Measurements from ENCODE around the gene LCOR.
"Not testable (repeated sequence)": the region's sequence is repeated elsewhere in the genome, so short reads cannot be mapped to it uniquely, and the experiment has no call there.

Gene LCOR
- 59.2 to 208 (median 131) reads per million in 9 experiments for total RNA-seq

- Mint-ChIP-seq H3K27me3 (no peaks in the 10 kb centered on the region), H3K4me3 (peak within 1 kb of the TSS; percentile 91 to 96), H3K4me1 (ENCODE audit: low read depth in 2 of 2) (peaks cover 36 to 47% of the 10 kb centered on the region in 2 donors), H3K36me3 (ENCODE audit: insufficient read depth) (peaks cover 24% of the 10 kb centered on the region), H3K9me3 (no peaks in the 10 kb centered on the region), H3K27ac (peak within 1 kb of the TSS; percentile 96 to 99)
- ATAC-seq (replicated peaks) (peak; percentile 73), DNase-seq (peak; percentile 76 to 80 (median 77))
Measured at GRCh38 chr10:96831867-96832720, at the start of gene LCOR. TSS of gene LCOR (plus strand) at chr10:96832298. CDS start at chr10:96949058, 116,760 bp downstream.

GRCh38 chr10:96784253-96784652 lies 47.8 kb upstream of the LCOR start:
- no peak for ATAC-seq (replicated peaks)
- H3K27ac Mint-ChIP-seq, result no peak overlapping the region
- no peaks in the 10 kb centered on the region for H3K4me1 Mint-ChIP-seq (ENCODE audit: low read depth in 2 of 2)
- no peaks in the 10 kb centered on the region for H3K9me3 Mint-ChIP-seq
- no peaks in the 10 kb centered on the region for H3K36me3 Mint-ChIP-seq (ENCODE audit: insufficient read depth)
- H3K4me3 Mint-ChIP-seq, result no peak overlapping the region
- no peaks in the 10 kb centered on the region for H3K27me3 Mint-ChIP-seq
- no peak for DNase-seq

- Mint-ChIP-seq H3K9me3 (no peaks in the 10 kb centered on the region), H3K4me1 (ENCODE audit: low read depth in 2 of 2) (peaks cover 0 to 3% of the 10 kb centered on the region in 2 donors), H3K4me3 (no peak overlapping the region), H3K36me3 (ENCODE audit: insufficient read depth) (no peaks in the 10 kb centered on the region), H3K27ac (no peak overlapping the region), H3K27me3 (peaks cover 17 to 32% of the 10 kb centered on the region in 2 donors)
- ATAC-seq (replicated peaks), result peak; percentile 40
- no peak for DNase-seq
Measured at GRCh38 chr10:96789571-96790108, 42.5 kb upstream of the LCOR start.

GRCh38 chr10:96791902-96792301 lies 40.2 kb upstream of the LCOR start:
- no peak for ATAC-seq (replicated peaks)
- Mint-ChIP-seq H3K9me3 (no peaks in the 10 kb centered on the region), H3K27ac (no peak overlapping the region), H3K36me3 (ENCODE audit: insufficient read depth) (no peaks in the 10 kb centered on the region), H3K27me3 (peaks cover 22 to 43% of the 10 kb centered on the region in 2 donors), H3K4me1 (ENCODE audit: low read depth in 2 of 2) (peaks cover 0 to 3% of the 10 kb centered on the region in 2 donors), H3K4me3 (no peak overlapping the region)
- DNase-seq, result no peak

- DNase-seq (no peak), ATAC-seq (replicated peaks) (no peak)
- no peaks in the 10 kb centered on the region for H3K9me3 Mint-ChIP-seq
Measured at GRCh38 chr10:96794836-96795733, 37.0 kb upstream of the LCOR start.

GRCh38 chr10:96797485-96797884 lies 34.6 kb upstream of the LCOR start:
- H3K36me3 Mint-ChIP-seq (ENCODE audit: insufficient read depth), result no peaks in the 10 kb centered on the region
- H3K4me1 Mint-ChIP-seq (ENCODE audit: low read depth in 2 of 2), result no peaks in the 10 kb centered on the region
- H3K9me3 Mint-ChIP-seq, result no peaks in the 10 kb centered on the region
- H3K27ac Mint-ChIP-seq, result no peak overlapping the region
- H3K4me3 Mint-ChIP-seq, result no peak overlapping the region
- ATAC-seq (replicated peaks), result no peak
- H3K27me3 Mint-ChIP-seq, result peaks cover 7 to 29% of the 10 kb centered on the region in 2 donors
- DNase-seq, result no peak

More at GRCh38 chr10:96794836-96795733, 37.0 kb upstream of the LCOR start:
- no peak overlapping the region for H3K4me3 Mint-ChIP-seq
- H3K4me1 Mint-ChIP-seq (ENCODE audit: low read depth in 2 of 2), result peaks cover 0 to 3% of the 10 kb centered on the region in 2 donors
- H3K27me3 Mint-ChIP-seq, result peaks cover 22 to 49% of the 10 kb centered on the region in 2 donors
- H3K27ac Mint-ChIP-seq, result no peak overlapping the region
- no peaks in the 10 kb centered on the region for H3K36me3 Mint-ChIP-seq (ENCODE audit: insufficient read depth)

GRCh38 chr10:96803288-96803664 lies 28.8 kb upstream of the LCOR start:
- DNase-seq (no peak), ATAC-seq (replicated peaks) (no peak)
- peaks cover 19 to 20% of the 10 kb centered on the region in 2 donors for H3K27me3 Mint-ChIP-seq
- no peak overlapping the region for H3K4me3 Mint-ChIP-seq
- no peak overlapping the region for H3K27ac Mint-ChIP-seq
- H3K4me1 Mint-ChIP-seq (ENCODE audit: low read depth in 2 of 2), result no peaks in the 10 kb centered on the region
- H3K36me3 Mint-ChIP-seq (ENCODE audit: insufficient read depth), result no peaks in the 10 kb centered on the region
- no peaks in the 10 kb centered on the region for H3K9me3 Mint-ChIP-seq

GRCh38 chr10:96814264-96814663 lies 17.8 kb upstream of the LCOR start:
- Mint-ChIP-seq H3K27me3 (peaks cover 13 to 18% of the 10 kb centered on the region in 2 donors), H3K9me3 (no peaks in the 10 kb centered on the region), H3K4me3 (no peak overlapping the region), H3K36me3 (ENCODE audit: insufficient read depth) (no peaks in the 10 kb centered on the region), H3K4me1 (ENCODE audit: low read depth in 2 of 2) (no peaks in the 10 kb centered on the region), H3K27ac (no peak overlapping the region)
- DNase-seq, result no peak
- no peak for ATAC-seq (replicated peaks)

GRCh38 chr10:96818971-96819370 lies 13.1 kb upstream of the LCOR start:
- H3K27ac Mint-ChIP-seq; H3K27me3 Mint-ChIP-seq; H3K9me3 Mint-ChIP-seq; DNase-seq; H3K4me1 Mint-ChIP-seq (ENCODE audit: low read depth in 2 of 2); ATAC-seq (replicated peaks); H3K36me3 Mint-ChIP-seq (ENCODE audit: insufficient read depth); H3K4me3 Mint-ChIP-seq: not testable (repeated sequence)

- Mint-ChIP-seq H3K27ac (no peak overlapping the region), H3K4me1 (ENCODE audit: low read depth in 2 of 2) (no peaks in the 10 kb centered on the region), H3K4me3 (no peak overlapping the region), H3K9me3 (no peaks in the 10 kb centered on the region), H3K36me3 (ENCODE audit: insufficient read depth) (no peaks in the 10 kb centered on the region), H3K27me3 (no peaks in the 10 kb centered on the region)
- DNase-seq, result no peak
- ATAC-seq (replicated peaks), result no peak
Measured at GRCh38 chr10:96820765-96821164, 11.3 kb upstream of the LCOR start.

GRCh38 chr10:96826438-96826837 lies 5.7 kb upstream of the LCOR start:
- H3K4me1 Mint-ChIP-seq (ENCODE audit: low read depth in 2 of 2), result peaks cover 9 to 12% of the 10 kb centered on the region in 2 donors

GRCh38 chr10:96828609-96829008 lies 3.5 kb upstream of the LCOR start:
- H3K36me3 Mint-ChIP-seq (ENCODE audit: insufficient read depth), result peaks cover 22% of the 10 kb centered on the region

More at GRCh38 chr10:96826438-96826837, 5.7 kb upstream of the LCOR start:
- ATAC-seq (replicated peaks) (no peak), DNase-seq (no peak)
- no peak overlapping the region for H3K27ac Mint-ChIP-seq
- peaks cover 7% of the 10 kb centered on the region for H3K36me3 Mint-ChIP-seq (ENCODE audit: insufficient read depth)
- H3K4me3 Mint-ChIP-seq, result no peak overlapping the region
- H3K9me3 Mint-ChIP-seq, result no peaks in the 10 kb centered on the region
- H3K27me3 Mint-ChIP-seq, result no peaks in the 10 kb centered on the region

More at GRCh38 chr10:96828609-96829008, 3.5 kb upstream of the LCOR start:
- H3K27ac Mint-ChIP-seq, result peak overlapping the region in 1 of 2 donors; percentile 58
- DNase-seq (no peak), ATAC-seq (replicated peaks) (no peak)
- no peaks in the 10 kb centered on the region for H3K27me3 Mint-ChIP-seq
- no peaks in the 10 kb centered on the region for H3K9me3 Mint-ChIP-seq
- peaks cover 15 to 19% of the 10 kb centered on the region in 2 donors for H3K4me1 Mint-ChIP-seq (ENCODE audit: low read depth in 2 of 2)
- no peak overlapping the region for H3K4me3 Mint-ChIP-seq
